ENCODE results near the gene MYRF.

DNA sequence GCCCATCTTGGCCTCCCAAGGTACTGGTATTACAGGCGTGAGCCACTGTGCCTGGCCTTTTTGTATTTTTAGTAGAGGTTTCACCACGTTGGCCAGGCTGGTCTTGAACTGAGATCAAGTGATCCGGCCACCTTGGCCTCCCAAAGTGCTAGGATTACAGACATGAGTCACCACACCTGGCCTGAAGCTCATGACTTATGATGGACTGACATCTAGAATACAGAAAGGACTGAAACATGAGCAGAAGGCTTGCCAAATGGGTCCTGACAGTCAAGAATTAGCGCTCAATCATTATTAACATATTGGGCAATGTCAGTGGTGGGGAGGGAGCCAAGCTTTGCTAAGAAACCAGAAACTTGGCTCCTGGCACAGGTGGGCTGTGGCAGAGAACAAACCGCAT, 59.4 kb downstream of the MYRF start:
- no peak for TF ChIP-seq POLR2AphosphoS5 (IDR thresholded peaks at IDR 0.05; ENCODE audit: borderline replicate concordance, low read depth, low read length)
- TF ChIP-seq EZH2 (IDR thresholded peaks at IDR 0.05) = no peak

Measured in SK-N-MC (cell line).